GM12878 (cell line): ENCODE data around the gene WDR91. TPM values are rescaled to one million over a fixed set of nuclear protein-coding genes. Genes with fewer than 3 reads are reported as not detected.
A peak's percentile ranks its signal among the peaks of the same experiment; 100 is the strongest.

Experiments
- ATAC-seq: fragments of 200-7000 bp; cut with Tn5 transposase; 3 replicates; pipeline ENCODE4 v1.9.1; 2020; ENCODE audit warnings: mild to moderate bottlenecking, moderate library complexity
- BruUV-seq: library from RNA; stranded (reverse); fragments of 400-500 nt; replicated peaks from 2 replicates; lab custom pipeline; 2021; lab: Mats Ljungman, UMichigan
- CTCF ChIA-PET: fragments of 300-600 bp; sonication (Branson Sonifier 250); formaldehyde crosslinking; extraction: SDS; loops from one replicate; lab custom pipeline; 2021; ENCODE audit warnings: inconsistent platforms; lab: Yijun Ruan, JAX
- POLR2A ChIA-PET: fragments of 350-600 bp; formaldehyde crosslinking; extraction: SDS; loops from one replicate; lab custom pipeline; 2021; ENCODE audit warnings: inconsistent platforms; lab: Charles Lee
- RAD21 ChIA-PET: fragments of 300-600 bp; sonication (Branson Sonifier 250); formaldehyde crosslinking; loops from one replicate; lab custom pipeline; 2023; ENCODE audit warnings: antibody characterized with exemption; ENCODE audit not compliant: unreplicated experiment; lab: Charles Lee
- SMC1A ChIA-PET: fragments of 300-600 bp; sonication (Branson Sonifier 250); formaldehyde crosslinking; loops from one replicate; lab custom pipeline; 2023; ENCODE audit not compliant: unreplicated experiment, uncharacterized antibody; lab: Charles Lee
- DNase-seq: peaks from one replicate; pipeline ENCODE4 v3.0.0-alpha.2; 2011; ENCODE audit warnings: low read depth, low spot score
- FAIRE-seq: peaks from 3 replicates; lab custom pipeline; 2011; peaks lifted over from hg19 to GRCh38; lab: Jason Lieb, UNC
- H2AFZ ChIP-seq: 2 replicates; pipeline ENCODE4 v1.6.0; 2011; ENCODE audit warnings: low read depth, low read length, control low read depth; ENCODE audit not compliant: control insufficient read depth
- H3K27ac ChIP-seq: 2 replicates; pipeline ENCODE4 v1.5.1; 2011; ENCODE audit warnings: control low read depth; ENCODE audit not compliant: control insufficient read depth, insufficient read depth
- H3K27me3 ChIP-seq, 2 experiments: replicated peaks in 1 of 2; 2 replicates each; pipeline versions ENCODE4 v1.6.0 to v1.6.1; 2011; ENCODE audit warnings: low read length in 1 of 2; ENCODE audit not compliant: control insufficient read depth in 2 of 2, insufficient read depth in 2 of 2
- H3K36me3 ChIP-seq, 2 experiments: 2 replicates each; pipeline ENCODE4 v1.5.1; 2011; ENCODE audit warnings: low read length in 1 of 2; ENCODE audit not compliant: control insufficient read depth in 2 of 2, insufficient read depth in 2 of 2
- H3K4me1 ChIP-seq: 2 replicates; pipeline ENCODE4 v1.6.1; 2011; ENCODE audit warnings: mild to moderate bottlenecking, low read length, moderate library complexity, mixed read lengths; ENCODE audit not compliant: control insufficient read depth, insufficient read depth
- H3K4me2 ChIP-seq: 2 replicates; pipeline ENCODE4 v1.6.0; 2011; ENCODE audit warnings: control low read depth; ENCODE audit not compliant: control insufficient read depth, insufficient read depth
- H3K4me3 ChIP-seq: fragments of 200-600 bp; sonication (generic); 2 replicates; pipeline ENCODE4 v1.5.1; 2016
- H3K79me2 ChIP-seq: 2 replicates; pipeline ENCODE4 v1.6.0; 2011; ENCODE audit warnings: low read length; ENCODE audit not compliant: control insufficient read depth, insufficient read depth
- H3K9ac ChIP-seq: 2 replicates; pipeline ENCODE4 v1.8.0; 2011; ENCODE audit warnings: low read length, control low read depth, mixed read lengths; ENCODE audit not compliant: control insufficient read depth, insufficient read depth
- H3K9me3 ChIP-seq: replicated peaks from 3 replicates; pipeline ENCODE4 v1.5.1; 2011; ENCODE audit warnings: mild to moderate bottlenecking, low read length; ENCODE audit not compliant: control insufficient read depth, insufficient read depth
- H4K20me1 ChIP-seq: 2 replicates; pipeline ENCODE4 v1.6.0; 2011; ENCODE audit not compliant: control insufficient read depth, insufficient read depth
- ASH2L ChIP-seq: fragments of 300-600, 200-600 bp; sonication (generic); IDR thresholded peaks from 2 replicates; pipeline ENCODE4 v1.6.1; 2017; ENCODE audit warnings: low read depth, mild to moderate bottlenecking, borderline replicate concordance
- IKZF1 ChIP-seq: fragments of 450-650 bp; conservative IDR thresholded peaks from 2 replicates; pipeline ENCODE4 v1.6.1; 2017; ENCODE audit warnings: antibody characterized with exemption, mild to moderate bottlenecking
- MEF2A ChIP-seq: IDR thresholded peaks from 2 replicates; pipeline ENCODE4 v1.6.1; 2011; ENCODE audit warnings: low read depth, mild to moderate bottlenecking, low read length, moderate library complexity; ENCODE audit not compliant: insufficient read depth
- NFYB ChIP-seq: IDR thresholded peaks from 2 replicates; pipeline ENCODE4 v1.6.1; 2011; ENCODE audit warnings: low read depth, mild to moderate bottlenecking, low read length, improper control_type of control experiment, moderate library complexity; ENCODE audit not compliant: insufficient read depth
- RFX5 ChIP-seq: IDR thresholded peaks from 2 replicates; pipeline ENCODE4 v1.6.1; 2011; ENCODE audit warnings: low read depth, low read length, improper control_type of control experiment
- SMC3 ChIP-seq: IDR thresholded peaks from 2 replicates; pipeline ENCODE4 v1.6.1; 2011; ENCODE audit warnings: low read length, improper control_type of control experiment, borderline replicate concordance
- WGBS: methylation state at CpG from one replicate; pipeline ENCODE4 v1.1.6; 2016; ENCODE audit warnings: low lambda C conversion rate; ENCODE audit not compliant: insufficient replicate concordance, insufficient coverage; ENCODE audit errors: missing lambda C conversion rate; 5-methylcytosine and 5-hydroxymethylcytosine counted together
- in situ Hi-C: fragments of 300-500 bp; cut with MboI; formaldehyde crosslinking; loops from 9 replicates; pipeline ENCODE4 v1.14.3; 2018; ENCODE audit warnings: mixed read lengths
- intact Hi-C: fragments of 100-400 bp; cut with micrococcal nuclease; formaldehyde crosslinking; loops from one replicate; pipeline ENCODE4 v1.14.2; 2022; ENCODE audit not compliant: unreplicated experiment
- microRNA-seq: library from miRNA; unstranded; fragments of <30 nt; microRNA quantifications from one replicate; pipeline ENCODE4, GENCODE V29; 2018
- polyA plus RNA-seq, 11 experiments: library from polyadenylated mRNA; depleted of rRNA in 4 of 11; unstranded in 6 of 11; stranded (reverse) in 5 of 11; fragments of >200 nt; fragmentation: Nextera tagmentation in 4 of 11; fragmentation: Illumina TruSeq in 1 of 11; extraction: Ambion mirVana in 4 of 11; extraction: Trizol in 1 of 11; gene quantifications; 1 replicate in 1 of 11; 2 replicates in 10 of 11; pipeline versions ENCODE4 v1.2.1 to v1.2.3, GENCODE V29; 2011 to 2016; ENCODE audit warnings: inconsistent platforms in 2 of 11, missing spikeins in 2 of 11, low read depth in 1 of 11
- small RNA-seq: library from RNA; depleted of rRNA; stranded (forward); fragments of <200 nt; gene quantifications from one replicate; pipeline ENCODE3, GENCODE V24; 2014
- total RNA-seq, 4 experiments: library from RNA; depleted of rRNA in 3 of 4; stranded (reverse); fragments of >200 nt in 3 of 4; fragmentation: Illumina TruSeq in 1 of 4; extraction: Trizol in 1 of 4; gene quantifications; 2 replicates each; pipeline versions ENCODE4 v1.2.1 to v1.2.3, GENCODE V29; 2013 to 2021

The WDR91 gene
- total and polyA plus RNA-seq, 10 of the 15 experiments (the other 5 are each of a cell fraction or from before 2014, with no cell fraction given) = 7.6 to 83.3 (median 16.5) TPM

DNA sequence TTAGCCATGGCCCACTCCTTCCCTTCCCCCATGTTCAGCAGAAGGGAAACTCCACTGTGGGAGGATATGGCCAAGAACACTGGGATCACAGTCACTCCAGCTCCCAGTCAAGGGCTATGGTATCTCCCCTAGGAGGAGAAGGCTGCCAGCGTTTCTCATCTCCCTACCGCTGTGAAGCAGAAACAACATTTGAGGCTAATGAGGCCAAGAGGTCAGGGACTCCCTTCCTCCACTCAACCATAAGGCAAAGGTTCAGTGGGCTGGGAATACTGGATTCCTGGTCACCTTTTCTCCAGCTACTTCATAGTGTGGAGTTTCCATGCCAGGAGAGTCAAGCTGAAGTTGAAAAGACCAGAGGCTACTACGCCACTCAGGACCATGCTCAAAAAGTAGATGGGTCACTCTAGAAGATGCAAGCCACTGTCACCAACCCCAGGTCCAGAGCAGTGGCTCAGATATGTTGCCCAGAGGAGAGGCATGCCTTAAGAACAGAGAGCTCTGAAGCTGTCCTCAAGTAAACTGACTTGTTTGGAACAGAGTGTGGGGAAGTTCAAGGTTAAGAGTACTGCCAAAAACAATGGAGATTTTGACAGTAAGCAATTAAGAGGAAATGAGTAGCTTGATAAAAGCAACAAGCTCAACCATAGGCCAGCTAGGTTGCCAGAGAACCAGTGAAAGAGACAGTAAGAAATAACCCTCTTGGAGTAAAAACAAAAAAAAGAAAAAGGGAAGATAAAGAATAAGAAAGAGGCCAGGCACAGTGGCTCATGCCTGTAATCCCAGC, 67.2 kb downstream of the WDR91 start:
- TF ChIP-seq IKZF1 = no peak
- no peak for TF ChIP-seq MEF2A
- TF ChIP-seq SMC3 = no peak
- no peak for TF ChIP-seq NFYB
- no peak for TF ChIP-seq ASH2L
- TF ChIP-seq RFX5 = no peak
- no peak overlapping the region for H2AFZ ChIP-seq
- RAD21 ChIA-PET = interaction anchor here (0.6 to 5.3 kb wide), 4 partner anchors 21 to 157 kb away, joined by 3 to 66 read pairs (median 4); partner anchors contain the start of gene CYREN
- no peak overlapping the region for H3K9ac ChIP-seq
- no peak for FAIRE-seq
- H3K27ac ChIP-seq = no peak overlapping the region
- no peak overlapping the region for H3K4me2 ChIP-seq
- in situ Hi-C loops = no loop called here
- H3K9me3 ChIP-seq = no peaks in the 10 kb centered on the region
- H3K4me1 ChIP-seq = peaks cover 14% of the 10 kb centered on the region; the same call in 1 of the 2 replicates
- WGBS = 97% methylated on average over 3 of the region's 3 CpGs
- H3K79me2 ChIP-seq = peaks cover 12% of the 10 kb centered on the region
- intact Hi-C loops = no loop called here
- H3K4me3 ChIP-seq = no peak overlapping the region
- POLR2A ChIA-PET = interaction anchor here (0.6 to 9.3 kb wide), 5 partner anchors 21 to 157 kb away, joined by 3 to 169 read pairs (median 3); partner anchors contain the start of gene CYREN
- SMC1A ChIA-PET = interaction anchor here (0.6 to 12.4 kb wide), 12 partner anchors 13 to 510 kb away, joined by 3 to 293 read pairs (median 4); partner anchors contain the start of genes AGBL3 and CYREN
- no peak for ATAC-seq
- no peak for DNase-seq
- no peaks in the 10 kb centered on the region for H4K20me1 ChIP-seq
- BruUV-seq = no TSS peak
- CTCF ChIA-PET = interaction anchor here (0.8 to 1.8 kb wide), 4 partner anchors 26 to 174 kb away, joined by 3 to 7 read pairs (median 3); partner anchors contain the start of genes AGBL3 and CYREN
- H3K36me3 ChIP-seq = no peaks in the 10 kb centered on the region
- H3K27me3 ChIP-seq = no peaks in the 10 kb centered on the region

Small RNA genes lying within 50 kb of the gene (microRNA-seq; reads per million reads assigned to microRNA genes)
- gene MIR6509 = 10.2 reads per million, percentile 44 among the genes with 10 or more reads in this experiment

Small RNA genes lying within 50 kb of the gene (small RNA-seq; reads per million reads assigned to genes)
- gene MIR6509 = 1.3 reads per million, percentile 42 among the genes with 10 or more reads in this experiment

Other genes with a start within 250 kb of the WDR91 start
- gene AGBL3, start 225.0 kb downstream of the WDR91 start, total RNA-seq (2014; rRNA removed) = 3.2 and 3.5 TPM in 2 replicates
- gene AGBL3, start 225.0 kb downstream of the WDR91 start, total RNA-seq (2014; rRNA removed; fragmentation: Illumina TruSeq; extraction: Trizol) = 2.9 and 3.8 TPM in 2 replicates
- 2.3 and 4.2 TPM in 2 replicates for gene AGBL3, start 225.0 kb downstream of the WDR91 start, total RNA-seq (2021)
- gene AGBL3, start 225.0 kb downstream of the WDR91 start, polyA plus RNA-seq (2011; rRNA removed) = 12.4 and 24.0 TPM in 2 replicates
- 3.7 TPM in 2 replicates for gene AGBL3, start 225.0 kb downstream of the WDR91 start, polyA plus RNA-seq (2014; fragmentation: Illumina TruSeq; extraction: Trizol)
- 1 to 10 TPM in 1 of 2 experiments, under 1 TPM in 1; 0.82 to 1.4 TPM for gene AGBL3, start 225.0 kb downstream of the WDR91 start, polyA plus RNA-seq (2014; fragmentation: Nextera tagmentation; extraction: Ambion mirVana)
- gene AGBL3, start 225.0 kb downstream of the WDR91 start, polyA plus RNA-seq (2014; rRNA removed) = 1.8 and 2.4 TPM in 2 replicates
- 1 to 10 TPM; 7.4 to 8.3 TPM for gene AGBL3, start 225.0 kb downstream of the WDR91 start, polyA plus RNA-seq (2016; fragmentation: Nextera tagmentation; extraction: Ambion mirVana)
- 2.4 and 2.9 TPM in 2 replicates for gene TMEM140, start 63.5 kb downstream of the WDR91 start, total RNA-seq (2014; rRNA removed)
- gene TMEM140, start 63.5 kb downstream of the WDR91 start, total RNA-seq (2014; rRNA removed; fragmentation: Illumina TruSeq; extraction: Trizol) = 3.3 and 4.3 TPM in 2 replicates
- 3.0 and 5.2 TPM in 2 replicates for gene TMEM140, start 63.5 kb downstream of the WDR91 start, total RNA-seq (2021)
- gene TMEM140, start 63.5 kb downstream of the WDR91 start, polyA plus RNA-seq (2011; rRNA removed) = 16.7 and 20.7 TPM in 2 replicates
- gene TMEM140, start 63.5 kb downstream of the WDR91 start, polyA plus RNA-seq (2014; fragmentation: Illumina TruSeq; extraction: Trizol) = 3.2 and 3.7 TPM in 2 replicates
- gene TMEM140, start 63.5 kb downstream of the WDR91 start, polyA plus RNA-seq (2014; fragmentation: Nextera tagmentation; extraction: Ambion mirVana) = 1 to 10 TPM in 1 of 2 experiments, under 1 TPM in 1; 0.85 to 1.1 TPM
- gene TMEM140, start 63.5 kb downstream of the WDR91 start, polyA plus RNA-seq (2014; rRNA removed) = 3.1 and 3.3 TPM in 2 replicates
- gene TMEM140, start 63.5 kb downstream of the WDR91 start, polyA plus RNA-seq (2016; fragmentation: Nextera tagmentation; extraction: Ambion mirVana) = 10 to 100 TPM; 11.2 to 12.4 TPM
- 61.3 and 61.5 TPM in 2 replicates for gene CYREN, start 40.8 kb downstream of the WDR91 start, total RNA-seq (2014; rRNA removed)
- 48.3 and 50.8 TPM in 2 replicates for gene CYREN, start 40.8 kb downstream of the WDR91 start, total RNA-seq (2014; rRNA removed; fragmentation: Illumina TruSeq; extraction: Trizol)
- 55.3 and 58.0 TPM in 2 replicates for gene CYREN, start 40.8 kb downstream of the WDR91 start, total RNA-seq (2021)
- 64.3 and 64.5 TPM in 2 replicates for gene CYREN, start 40.8 kb downstream of the WDR91 start, polyA plus RNA-seq (2011; rRNA removed)
- 42.5 and 46.0 TPM in 2 replicates for gene CYREN, start 40.8 kb downstream of the WDR91 start, polyA plus RNA-seq (2014; fragmentation: Illumina TruSeq; extraction: Trizol)
- 10 to 100 TPM in 1 of 2 experiments, 1 to 10 TPM in 1; 8.7 to 12.9 TPM for gene CYREN, start 40.8 kb downstream of the WDR91 start, polyA plus RNA-seq (2014; fragmentation: Nextera tagmentation; extraction: Ambion mirVana)
- gene CYREN, start 40.8 kb downstream of the WDR91 start, polyA plus RNA-seq (2014; rRNA removed) = 49.6 and 54.6 TPM in 2 replicates
- 10 to 100 TPM; 56.7 to 57.7 TPM for gene CYREN, start 40.8 kb downstream of the WDR91 start, polyA plus RNA-seq (2016; fragmentation: Nextera tagmentation; extraction: Ambion mirVana)
- gene STRA8, start 22.3 kb upstream of the WDR91 start, total RNA-seq (2014; rRNA removed) = not detected in 2 replicates
- gene STRA8, start 22.3 kb upstream of the WDR91 start, total RNA-seq (2014; rRNA removed; fragmentation: Illumina TruSeq; extraction: Trizol) = not detected in 2 replicates
- not detected in 2 replicates for gene STRA8, start 22.3 kb upstream of the WDR91 start, total RNA-seq (2021)
- gene STRA8, start 22.3 kb upstream of the WDR91 start, polyA plus RNA-seq (2011; rRNA removed) = 0.14 and 0.15 TPM in 2 replicates
- gene STRA8, start 22.3 kb upstream of the WDR91 start, polyA plus RNA-seq (2014; fragmentation: Illumina TruSeq; extraction: Trizol) = not detected in 2 replicates
- not detected for gene STRA8, start 22.3 kb upstream of the WDR91 start, polyA plus RNA-seq (2014; fragmentation: Nextera tagmentation; extraction: Ambion mirVana)
- not detected in 2 replicates for gene STRA8, start 22.3 kb upstream of the WDR91 start, polyA plus RNA-seq (2014; rRNA removed)
- not detected for gene STRA8, start 22.3 kb upstream of the WDR91 start, polyA plus RNA-seq (2016; fragmentation: Nextera tagmentation; extraction: Ambion mirVana)